ENCODE measurements around the gene OR2D2. TPM values are rescaled to one million over a fixed set of nuclear protein-coding genes. Genes with fewer than 3 reads are reported as not detected.

OR2D2 gene, protein sequence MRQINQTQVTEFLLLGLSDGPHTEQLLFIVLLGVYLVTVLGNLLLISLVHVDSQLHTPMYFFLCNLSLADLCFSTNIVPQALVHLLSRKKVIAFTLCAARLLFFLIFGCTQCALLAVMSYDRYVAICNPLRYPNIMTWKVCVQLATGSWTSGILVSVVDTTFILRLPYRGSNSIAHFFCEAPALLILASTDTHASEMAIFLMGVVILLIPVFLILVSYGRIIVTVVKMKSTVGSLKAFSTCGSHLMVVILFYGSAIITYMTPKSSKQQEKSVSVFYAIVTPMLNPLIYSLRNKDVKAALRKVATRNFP
- total RNA-seq (2016; rRNA removed; fragmentation: Illumina TruSeq; extraction: Trizol) (not detected in 2 replicates), polyA plus RNA-seq (2011; rRNA removed) (not detected in 2 replicates), polyA minus RNA-seq (2011; rRNA and poly(A)+ RNA removed; ENCODE audit: low replicate concordance) (not detected in 2 replicates), Bru-seq, nascent RNA (not detected), BruChase-seq, experiment 1, labeled RNA remaining after a 6-hour chase (not detected), BruChase-seq, experiment 2, labeled RNA remaining after a 2-hour chase (not detected)
- not detected in 2 replicates for total RNA-seq (2016; cell fraction: cytosol; rRNA removed; fragmentation: Illumina TruSeq; extraction: Trizol; ENCODE audit: low read depth)
- total RNA-seq (2016; cell fraction: insoluble cytoplasmic fraction; rRNA removed; fragmentation: Illumina TruSeq; extraction: Trizol) = not detected in 2 replicates
- total RNA-seq (2016; cell fraction: membrane; rRNA removed; fragmentation: Illumina TruSeq; extraction: Trizol) = not detected in 2 replicates
- total RNA-seq (2016; cell fraction: nucleus; rRNA removed; fragmentation: Illumina TruSeq; extraction: Trizol) = not detected in 2 replicates
- not detected in 2 replicates for polyA plus RNA-seq (2011; cell fraction: cytosol; rRNA removed)
- not detected in 2 replicates for polyA plus RNA-seq (2011; cell fraction: nucleus; rRNA removed)
- not detected in 2 replicates for polyA plus RNA-seq (2012)
- not detected in 2 replicates for polyA plus RNA-seq (2016; cell fraction: cytosol; fragmentation: Illumina TruSeq; extraction: Trizol; ENCODE audit: low read depth)
- not detected in 2 replicates for polyA plus RNA-seq (2016; cell fraction: insoluble cytoplasmic fraction; fragmentation: Illumina TruSeq; extraction: Trizol; ENCODE audit: low read depth)
- not detected in 2 replicates for polyA plus RNA-seq (2016; cell fraction: membrane; fragmentation: Illumina TruSeq; extraction: Trizol; ENCODE audit: low read depth)
- polyA plus RNA-seq (2016; cell fraction: nucleus; fragmentation: Illumina TruSeq; extraction: Trizol; ENCODE audit: insufficient read depth, low read depth) = not detected in 2 replicates
- polyA minus RNA-seq (2011; cell fraction: cytosol; rRNA and poly(A)+ RNA removed) = not detected in 2 replicates
- polyA minus RNA-seq (2011; cell fraction: nucleus; rRNA and poly(A)+ RNA removed) = not detected in 2 replicates
- long read RNA-seq, experiment 1 = 0 reads
- long read RNA-seq, experiment 2 = 0 reads

- POLR2A ChIA-PET = no interaction called here
- Histone ChIP-seq H2AFZ (ENCODE audit: low read length) (no peak within 1 kb of the TSS), H3K27ac (ENCODE audit: extremely low read length, insufficient read depth, low read length) (no peak within 1 kb of the TSS), H3K9ac (ENCODE audit: insufficient read depth, low read depth, low read length) (no peak within 1 kb of the TSS), H4K20me1 (ENCODE audit: insufficient read depth, low read length) (no peaks in the 10 kb centered on the region), H3K4me2 (ENCODE audit: low read depth, low read length) (no peak within 1 kb of the TSS), H3K27me3 (ENCODE audit: control insufficient read depth in 1 of 2, insufficient read depth in 2 of 2, low read length in 2 of 2) (no peaks in the 10 kb centered on the region), H3K36me3 (replicated peaks in 1 of 2; ENCODE audit: control insufficient read depth in 1 of 2, insufficient read depth in 2 of 2, low read length in 2 of 2) (no peaks in the 10 kb centered on the region), H3K4me3 (replicated peaks in 1 of 3; ENCODE audit: insufficient read depth in 1 of 3, low read depth in 2 of 3, low read length in 3 of 3) (no peak within 1 kb of the TSS), H3K9me3 (ENCODE audit: low read length) (no peaks in the 10 kb centered on the region), H3K79me2 (ENCODE audit: insufficient read depth, low read length) (no peaks in the 10 kb centered on the region), H3K4me1 (ENCODE audit: insufficient read depth, low read length) (no peaks in the 10 kb centered on the region)
- no peak for DNase-seq (ENCODE audit: low spot score)
- BruUV-seq (replicated peaks) = no TSS peak
- no peak for ATAC-seq
- 0% methylated on average over 2 of the region's 2 CpGs for WGBS (ENCODE audit: low lambda C conversion rate)
- in situ Hi-C loops (cut with HindIII; ENCODE audit: extremely low pct_ligation_motif_present, low pct_unique_long_range_greater_than_20kb) = no loop called here
- CTCF ChIA-PET (ENCODE audit: low intra/inter-chr PET ratio, low total read pairs) = no interaction called here
- TF ChIP-seq ZBTB34 (CRISPR knock-in tag; IDR thresholded peaks at IDR 0.05) = no peak
- TF ChIP-seq ZNF720 (CRISPR knock-in tag; IDR thresholded peaks at IDR 0.05) = no peak
- no peak for TF ChIP-seq ZFX (CRISPR knock-in tag; IDR thresholded peaks at IDR 0.05; ENCODE audit: low read depth)
- no peak for TF ChIP-seq ZNF569 (CRISPR knock-in tag; IDR thresholded peaks at IDR 0.05; ENCODE audit: borderline replicate concordance)
- TF ChIP-seq ZNF749 (CRISPR knock-in tag; IDR thresholded peaks at IDR 0.05; ENCODE audit: borderline replicate concordance) = no peak
- TF ChIP-seq, protein P1, sequence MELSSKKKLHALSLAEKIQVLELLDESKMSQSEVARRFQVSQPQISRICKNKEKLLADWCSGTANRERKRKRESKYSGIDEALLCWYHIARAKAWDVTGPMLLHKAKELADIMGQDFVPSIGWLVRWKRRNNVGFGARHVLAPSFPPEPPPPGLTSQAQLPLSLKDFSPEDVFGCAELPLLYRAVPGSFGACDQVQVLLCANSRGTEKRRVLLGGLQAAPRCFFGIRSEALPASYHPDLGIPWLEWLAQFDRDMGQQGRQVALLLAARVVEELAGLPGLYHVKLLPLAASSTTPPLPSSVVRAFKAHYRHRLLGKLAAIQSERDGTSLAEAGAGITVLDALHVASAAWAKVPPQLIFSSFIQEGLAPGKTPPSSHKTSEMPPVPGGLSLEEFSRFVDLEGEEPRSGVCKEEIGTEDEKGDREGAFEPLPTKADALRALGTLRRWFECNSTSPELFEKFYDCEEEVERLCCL (CRISPR knock-in tag; IDR thresholded peaks at IDR 0.05; ENCODE audit: borderline replicate concordance) = no peak
- no peak for TF ChIP-seq ZEB1 (IDR thresholded peaks at IDR 0.05; ENCODE audit: insufficient replicate concordance, low read depth)
- no peak for TF ChIP-seq DPF2 (CRISPR knock-in tag; IDR thresholded peaks at IDR 0.05; ENCODE audit: borderline replicate concordance, low read depth)
- no peak for TF ChIP-seq RXRA (CRISPR knock-in tag; IDR thresholded peaks at IDR 0.05)
- TF ChIP-seq ZNF737 (CRISPR knock-in tag; IDR thresholded peaks at IDR 0.05; ENCODE audit: borderline replicate concordance) = no peak
- TF ChIP-seq MBD4 (IDR thresholded peaks at IDR 0.05; ENCODE audit: borderline replicate concordance, low read length) = no peak
- TF ChIP-seq TCF7 (IDR thresholded peaks at IDR 0.05; ENCODE audit: low read depth) = no peak
- TF ChIP-seq RFXAP (CRISPR knock-in tag; IDR thresholded peaks at IDR 0.05; ENCODE audit: borderline replicate concordance) = no peak
- no peak for TF ChIP-seq CEBPB (IDR thresholded peaks at IDR 0.05; ENCODE audit: borderline replicate concordance, low read depth, low read length)
- TF ChIP-seq KLF15 (CRISPR knock-in tag; IDR thresholded peaks at IDR 0.05; ENCODE audit: borderline replicate concordance) = no peak
- no peak for TF ChIP-seq ARNTL (CRISPR knock-in tag; IDR thresholded peaks at IDR 0.05)
- no peak for TF ChIP-seq MTA1 (CRISPR knock-in tag; IDR thresholded peaks at IDR 0.05; ENCODE audit: borderline replicate concordance)
- FAIRE-seq = no peak
- intact Hi-C loops (cut with micrococcal nuclease; ENCODE audit: unreplicated experiment) = no loop called here
These were observed at the start of gene OR2D2 for GRCh38 chr11:6892400-6892799. Gene OR2D2, minus strand, starts transcription at chr11:6892500. Its CDS starts 0 bp downstream, at chr11:6892500.
